ENCODE results near the gene MEI1. TPM values are rescaled to one million over a fixed set of nuclear protein-coding genes. Genes with fewer than 3 reads are reported as not detected.

Gene MEI1
- total and polyA plus RNA-seq, 2 of the 4 experiments (the other 2 are of a cell fraction): 0.90 to 2.6 TPM

DNA sequence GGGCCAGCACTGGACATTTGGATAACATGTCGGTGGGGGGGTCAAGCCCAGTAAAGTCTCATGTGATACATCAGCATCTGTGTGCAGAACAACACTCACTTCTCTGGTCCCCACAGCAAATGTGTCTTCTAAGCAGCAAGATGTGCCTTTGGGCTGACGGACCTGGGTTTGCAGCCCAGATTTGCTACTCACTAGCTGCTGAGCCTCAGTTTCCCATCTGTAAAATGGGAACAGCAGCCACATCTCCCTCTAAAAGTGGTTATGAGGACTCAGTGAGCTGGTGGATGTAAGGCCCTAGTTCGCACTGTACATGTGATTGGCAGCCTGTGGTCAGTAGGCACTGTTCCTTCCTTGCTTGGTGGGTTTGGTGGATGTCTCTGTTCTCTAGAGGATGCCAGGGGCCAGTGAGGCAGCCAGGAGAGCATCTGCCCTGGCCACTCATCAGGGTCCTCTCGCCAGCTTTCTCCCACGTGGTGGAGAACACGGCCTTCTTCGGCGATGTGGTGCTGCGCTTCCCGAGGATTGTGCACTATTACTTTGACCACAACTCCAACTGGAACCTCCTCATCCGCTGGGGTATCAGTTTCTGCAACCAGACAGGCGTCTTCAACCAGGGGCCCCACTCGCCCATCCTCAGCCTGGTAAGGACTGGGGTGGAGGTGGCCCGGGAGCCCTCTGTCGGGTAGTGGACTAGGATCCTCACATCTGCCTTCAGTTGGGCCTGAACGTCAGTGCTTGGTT lies 113.7 kb downstream of the MEI1 start:
- H3K4me1 ChIP-seq (ENCODE audit: control insufficient read depth, insufficient read depth, low read length): no peaks in the 10 kb centered on the region
- peaks cover 0 to 3% of the 10 kb centered on the region in 2 experiments; a peak in 1 of 4 replicates for H3K79me1 ChIP-seq (ENCODE audit: low read depth in 1 of 2, low read length in 2 of 2)
- 92% methylated on average over 6 of the region's 16 CpGs; no CpG with 5 or more reads in 1 of the 2 experiments for WGBS, 2 experiments (ENCODE audit: extremely low coverage in 2 of 2, insufficient read length in 1 of 2)
- H2BK120ac ChIP-seq (ENCODE audit: low read depth, low read length): no peak overlapping the region
- no peak overlapping the region for H3K4me3 ChIP-seq (ENCODE audit: insufficient read depth, low read depth, low read length)
- POLR2A ChIA-PET (ENCODE audit: unreplicated experiment): no interaction called here
- H2BK15ac ChIP-seq (ENCODE audit: low read depth, low read length): no peak overlapping the region
- H3K9ac ChIP-seq (ENCODE audit: low read depth, low read length): no peak overlapping the region
- no peak overlapping the region for H3K4me2 ChIP-seq (ENCODE audit: low read depth, low read length)
- H4K5ac ChIP-seq (ENCODE audit: low read depth, low read length): no peak overlapping the region
- CTCF ChIA-PET: no interaction called here
- peaks cover 12% of the 10 kb centered on the region for H3K9me1 ChIP-seq (ENCODE audit: insufficient read depth, low read length)
- no peaks in the 10 kb centered on the region for H3K27me3 ChIP-seq (ENCODE audit: control insufficient read depth, insufficient read depth, low read length)
- H2AFZ ChIP-seq (replicated peaks; ENCODE audit: low read length, poor library complexity): no peak overlapping the region
- H4K91ac ChIP-seq (ENCODE audit: insufficient read depth, low read depth, low read length): no peak overlapping the region
- intact Hi-C loops (cut with micrococcal nuclease) (no loop called here), in situ Hi-C loops (cut with MboI; ENCODE audit: low sequenced_read_pairs) (no loop called here), dilution Hi-C loops (cut with HindIII; ENCODE audit: low sequenced_read_pairs, unreplicated experiment) (no loop called here)
- no peak overlapping the region for H2BK5ac ChIP-seq (ENCODE audit: low read depth, low read length, poor library complexity, severe bottlenecking)
- ATAC-seq (ENCODE audit: low read depth) (no peak), DNase-seq (no peak)
- H3K56ac ChIP-seq (ENCODE audit: extremely low read depth, insufficient read depth, low read length): no peak overlapping the region
- no peaks in the 10 kb centered on the region for H4K20me1 ChIP-seq (ENCODE audit: insufficient read depth, low read length)
- no peak overlapping the region for H2AK9ac ChIP-seq (replicated peaks; ENCODE audit: low read depth, low read length, poor library complexity)
- H3K18ac ChIP-seq (ENCODE audit: low read depth, low read length): no peak overlapping the region
- H3K4ac ChIP-seq (ENCODE audit: low read depth, low read length): no peak overlapping the region
- H2AK5ac ChIP-seq (ENCODE audit: low read depth, low read length): no peak overlapping the region
- H3K14ac ChIP-seq (replicated peaks; ENCODE audit: low read depth, low read length): no peak overlapping the region
- no peak overlapping the region for H3K27ac ChIP-seq (ENCODE audit: insufficient read depth, low read length)
- H3K36me3 ChIP-seq (ENCODE audit: control insufficient read depth, insufficient read depth, low read length): peaks cover 6% of the 10 kb centered on the region; the same call in 1 of the 2 replicates
- no peak overlapping the region for H3K23ac ChIP-seq (ENCODE audit: low read depth, low read length)
- no peaks in the 10 kb centered on the region for H3K9me3 ChIP-seq (ENCODE audit: control insufficient read depth, insufficient read depth, low read length)
- H2BK20ac ChIP-seq (ENCODE audit: low read depth, low read length): no peak overlapping the region
- no peak overlapping the region for H4K8ac ChIP-seq (ENCODE audit: low read depth in 2 of 2, low read length in 2 of 2)
- BruUV-seq (replicated peaks): no TSS peak
- TF ChIP-seq POLR2A (IDR thresholded peaks at IDR 0.05; ENCODE audit: low read depth, low read length) (no peak), CHD1 (IDR thresholded peaks at IDR 0.05; ENCODE audit: low read depth, low read length) (no peak)
